Measurements from ENCODE around the gene POU2AF2.

DNA sequence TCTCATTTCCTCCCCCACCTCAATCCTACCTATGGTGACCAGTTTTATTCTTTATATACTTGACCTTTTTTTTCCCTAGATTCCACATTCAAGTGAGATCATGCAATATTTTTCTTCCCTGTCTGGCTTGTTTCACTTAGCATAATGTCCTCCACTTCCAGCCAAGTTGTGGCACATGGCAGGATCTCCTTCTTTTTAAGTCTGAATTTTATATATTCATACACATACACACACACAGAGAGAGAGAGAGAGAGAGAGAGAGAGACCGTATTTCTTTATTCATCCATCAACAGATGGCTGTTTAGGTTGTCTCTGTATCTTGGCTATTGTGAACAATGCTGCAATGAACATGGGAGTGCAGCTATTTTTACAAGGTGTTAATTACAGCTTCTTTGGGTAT lies 1.4 kb downstream of the POU2AF2 start:
- TF ChIP-seq KDM1A (IDR thresholded peaks at IDR 0.05; ENCODE audit: borderline replicate concordance, low read length) (no peak), CTCF (IDR thresholded peaks at IDR 0.05; ENCODE audit: control extremely low read depth in 1 of 3, insufficient read depth in 1 of 3, low read depth in 1 of 3, low read length in 3 of 3) (no peak), SUZ12 (IDR thresholded peaks at IDR 0.05; ENCODE audit: low read length) (no peak), JUN (IDR thresholded peaks at IDR 0.05; ENCODE audit: low read depth, low read length) (no peak), CBX5 (IDR thresholded peaks at IDR 0.05; ENCODE audit: low read depth, low read length) (no peak), SAP30 (IDR thresholded peaks at IDR 0.05; ENCODE audit: insufficient read depth, insufficient replicate concordance, low read length) (no peak), JUND (IDR thresholded peaks at IDR 0.05; ENCODE audit: low read length) (no peak), YY1 (IDR thresholded peaks at IDR 0.05; ENCODE audit: low read depth, low read length) (no peak), MAX (IDR thresholded peaks at IDR 0.05) (no peak), POLR2A (IDR thresholded peaks at IDR 0.05; ENCODE audit: control extremely low read depth in 1 of 2, low read depth in 2 of 2, low read length in 2 of 2) (no peak), RAD21 (IDR thresholded peaks at IDR 0.05 in 1 of 2, conservative IDR thresholded peaks at IDR 0.05 in 1 of 2; ENCODE audit: low read depth in 2 of 2, low read length in 2 of 2) (no peak), EP300 (IDR thresholded peaks at IDR 0.05; ENCODE audit: borderline replicate concordance in 1 of 2, low read depth in 2 of 2, low read length in 2 of 2) (no peak)

Data from H1 (cell line).